Measurements from ENCODE around the gene SEMA3G.

The SEMA3G gene

DNA sequence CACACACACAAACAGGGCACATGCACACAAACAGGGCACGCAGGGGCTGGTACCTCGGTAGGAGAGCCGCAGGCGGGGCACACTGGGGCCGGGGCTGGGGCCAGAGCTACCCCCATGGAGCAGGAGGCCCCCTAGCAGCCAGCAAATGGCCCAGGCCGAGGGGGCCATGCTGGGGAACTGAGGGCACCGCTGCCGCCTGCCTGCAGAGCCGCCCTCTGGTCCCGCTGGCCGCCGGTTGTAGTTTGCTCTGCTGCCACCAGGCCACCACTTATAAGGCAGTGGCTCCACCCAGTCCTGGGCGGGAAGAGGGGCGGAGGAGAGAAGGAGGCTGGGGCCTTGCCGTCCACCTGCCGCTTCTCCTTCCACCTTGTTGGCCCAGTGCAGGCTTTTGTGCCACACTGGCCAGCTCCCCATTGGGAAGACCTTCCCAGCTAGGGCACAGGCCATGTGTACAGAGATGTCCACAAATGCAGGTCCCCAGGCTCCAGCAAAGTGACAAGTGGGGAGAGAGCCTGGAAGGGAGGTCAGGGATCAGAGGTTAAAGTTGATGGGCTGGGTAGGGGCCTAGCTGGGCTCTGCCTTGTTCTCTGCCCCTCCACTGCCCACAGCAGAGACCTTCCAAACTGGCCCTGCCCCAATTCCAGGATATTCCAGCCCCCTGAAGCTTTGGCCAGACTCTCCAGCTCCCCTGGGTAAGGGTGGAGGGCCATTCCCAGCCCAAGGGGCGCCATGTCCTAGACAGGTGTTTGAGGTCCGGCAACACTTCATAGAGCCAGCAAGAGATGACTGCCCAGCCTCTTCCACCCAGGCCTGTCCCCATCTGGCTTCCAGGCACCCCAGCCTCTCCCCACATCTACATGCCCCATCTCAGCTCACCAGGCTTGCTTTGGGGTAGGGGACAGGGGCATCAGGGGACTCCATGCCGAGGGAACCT lies at the start of gene SEMA3G:
TSS of gene SEMA3G (minus strand) at position 244 of the 934 bp plus-strand sequence. CDS start at position 168, 76 bp downstream.
- no peaks in the 10 kb centered on the region for H3K36me3 ChIP-seq (ENCODE audit: control insufficient read depth, insufficient read depth, low read length)
- H3K9ac ChIP-seq (ENCODE audit: low read length) = peak within 1 kb of the TSS; percentile 10
- peaks cover 14% of the 10 kb centered on the region for H3K4me1 ChIP-seq (ENCODE audit: control insufficient read depth, insufficient read depth, low read length)
- peak within 1 kb of the TSS; percentile 48 for H3K4me3 ChIP-seq (ENCODE audit: low read depth, low read length)
- H3K27me3 ChIP-seq (ENCODE audit: control insufficient read depth, insufficient read depth, low read length) = no peaks in the 10 kb centered on the region
- H3K27ac ChIP-seq (ENCODE audit: low read depth, low read length) = no peak within 1 kb of the TSS
- H3K9me3 ChIP-seq (ENCODE audit: control insufficient read depth, insufficient read depth, low read depth, low read length) = no peaks in the 10 kb centered on the region

DNA sequence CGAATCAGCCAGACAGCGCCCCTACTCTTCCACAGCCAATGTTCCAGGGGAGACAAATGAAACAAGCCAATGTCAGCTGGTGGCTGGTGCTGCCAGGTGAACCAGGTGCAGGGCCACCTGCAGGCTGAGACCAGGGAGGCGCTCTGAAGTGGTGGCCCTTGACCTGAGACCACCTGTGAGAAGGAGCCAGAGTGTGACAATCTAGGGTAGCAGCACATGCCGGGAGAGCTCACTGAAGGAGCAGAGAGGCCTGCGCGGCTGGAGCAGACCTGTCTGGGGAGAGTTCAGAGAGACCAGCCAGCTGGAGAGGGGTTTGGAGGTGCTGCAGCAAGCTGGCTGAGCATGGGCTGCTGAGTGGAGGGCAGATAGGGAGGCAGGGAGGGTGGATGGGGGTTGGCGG lies 49.5 kb upstream of the SEMA3G start:
- H3K27ac ChIP-seq (ENCODE audit: low read depth, low read length) = no peak overlapping the region; the same call in 1 of the 2 replicates
- no peaks in the 10 kb centered on the region for H3K4me1 ChIP-seq (ENCODE audit: control insufficient read depth, insufficient read depth, low read length)
- no peaks in the 10 kb centered on the region for H3K9me3 ChIP-seq (ENCODE audit: control insufficient read depth, insufficient read depth, low read depth, low read length)
- no peak overlapping the region for H3K4me3 ChIP-seq (ENCODE audit: low read depth, low read length)
- H3K9ac ChIP-seq (ENCODE audit: low read length) = no peak overlapping the region
- H3K27me3 ChIP-seq (ENCODE audit: control insufficient read depth, insufficient read depth, low read length) = no peaks in the 10 kb centered on the region
- peaks cover 38% of the 10 kb centered on the region for H3K36me3 ChIP-seq (ENCODE audit: control insufficient read depth, insufficient read depth, low read length)

DNA sequence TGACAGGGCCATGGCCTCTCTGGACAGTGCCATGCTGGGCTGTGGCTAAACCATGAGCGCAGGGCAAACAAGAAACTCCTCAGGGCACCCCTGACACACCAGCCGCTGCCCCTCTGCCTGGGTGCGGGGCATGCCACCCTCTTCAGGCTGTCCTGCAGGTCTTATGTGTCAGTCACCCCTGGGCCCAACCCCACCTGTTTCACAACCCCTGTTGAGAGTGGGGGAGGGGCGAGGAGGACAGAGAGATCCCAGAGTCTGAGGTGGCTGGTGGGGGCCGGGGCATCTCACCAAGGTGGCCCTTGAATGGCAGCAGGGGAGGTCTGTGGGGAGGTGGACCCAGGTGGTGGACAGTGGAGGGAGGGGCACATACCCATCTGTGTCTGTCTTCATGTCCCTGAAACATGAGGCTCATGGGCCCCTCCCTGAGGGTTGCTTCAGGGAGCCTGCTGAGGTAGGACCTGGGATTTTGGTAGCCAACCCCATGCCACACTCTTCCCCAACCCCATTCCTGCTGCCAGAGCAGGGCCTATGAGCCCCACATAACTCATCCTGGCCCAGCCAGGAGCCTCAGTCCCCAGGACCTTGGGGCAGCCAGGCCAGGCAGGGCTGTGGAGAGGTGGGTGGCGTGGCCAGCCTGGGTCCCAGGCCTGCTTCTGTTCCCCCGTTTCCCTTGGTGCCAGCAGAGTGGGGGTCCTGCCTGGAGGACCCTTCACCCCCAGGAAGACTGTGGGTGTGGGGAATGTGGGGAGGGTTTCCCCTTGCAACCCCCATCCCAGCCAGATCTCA lies 48.5 kb upstream of the SEMA3G start:
- H3K9ac ChIP-seq (ENCODE audit: low read length) = no peak overlapping the region
- H3K27ac ChIP-seq (ENCODE audit: low read depth, low read length) = no peak overlapping the region

DNA sequence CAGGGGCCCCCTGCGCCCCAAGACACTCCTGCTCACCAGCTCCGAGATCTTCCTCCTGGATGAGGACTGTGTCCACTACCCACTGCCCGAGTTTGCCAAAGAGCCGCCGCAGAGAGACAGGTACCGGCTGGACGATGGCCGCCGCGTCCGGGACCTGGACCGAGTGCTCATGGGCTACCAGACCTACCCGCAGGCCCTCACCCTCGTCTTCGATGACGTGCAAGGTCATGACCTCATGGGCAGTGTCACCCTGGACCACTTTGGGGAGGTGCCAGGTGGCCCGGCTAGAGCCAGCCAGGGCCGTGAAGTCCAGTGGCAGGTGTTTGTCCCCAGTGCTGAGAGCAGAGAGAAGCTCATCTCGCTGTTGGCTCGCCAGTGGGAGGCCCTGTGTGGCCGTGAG lies 47.2 kb upstream of the SEMA3G start:
- Histone ChIP-seq H3K9ac (ENCODE audit: low read length) (no peak overlapping the region), H3K27ac (ENCODE audit: low read depth, low read length) (no peak overlapping the region), H3K9me3 (ENCODE audit: control insufficient read depth, insufficient read depth, low read depth, low read length) (no peaks in the 10 kb centered on the region), H3K36me3 (ENCODE audit: control insufficient read depth, insufficient read depth, low read length) (peaks cover 60% of the 10 kb centered on the region), H3K4me1 (ENCODE audit: control insufficient read depth, insufficient read depth, low read length) (no peaks in the 10 kb centered on the region), H3K27me3 (ENCODE audit: control insufficient read depth, insufficient read depth, low read length) (no peaks in the 10 kb centered on the region), H3K4me3 (ENCODE audit: low read depth, low read length) (no peak overlapping the region)

More for the DNA sequence above, 48.5 kb upstream of the SEMA3G start:
- Histone ChIP-seq H3K4me1 (ENCODE audit: control insufficient read depth, insufficient read depth, low read length) (no peaks in the 10 kb centered on the region), H3K4me3 (ENCODE audit: low read depth, low read length) (no peak overlapping the region), H3K9me3 (ENCODE audit: control insufficient read depth, insufficient read depth, low read depth, low read length) (no peaks in the 10 kb centered on the region), H3K27me3 (ENCODE audit: control insufficient read depth, insufficient read depth, low read length) (no peaks in the 10 kb centered on the region), H3K36me3 (ENCODE audit: control insufficient read depth, insufficient read depth, low read length) (peaks cover 47% of the 10 kb centered on the region)

DNA sequence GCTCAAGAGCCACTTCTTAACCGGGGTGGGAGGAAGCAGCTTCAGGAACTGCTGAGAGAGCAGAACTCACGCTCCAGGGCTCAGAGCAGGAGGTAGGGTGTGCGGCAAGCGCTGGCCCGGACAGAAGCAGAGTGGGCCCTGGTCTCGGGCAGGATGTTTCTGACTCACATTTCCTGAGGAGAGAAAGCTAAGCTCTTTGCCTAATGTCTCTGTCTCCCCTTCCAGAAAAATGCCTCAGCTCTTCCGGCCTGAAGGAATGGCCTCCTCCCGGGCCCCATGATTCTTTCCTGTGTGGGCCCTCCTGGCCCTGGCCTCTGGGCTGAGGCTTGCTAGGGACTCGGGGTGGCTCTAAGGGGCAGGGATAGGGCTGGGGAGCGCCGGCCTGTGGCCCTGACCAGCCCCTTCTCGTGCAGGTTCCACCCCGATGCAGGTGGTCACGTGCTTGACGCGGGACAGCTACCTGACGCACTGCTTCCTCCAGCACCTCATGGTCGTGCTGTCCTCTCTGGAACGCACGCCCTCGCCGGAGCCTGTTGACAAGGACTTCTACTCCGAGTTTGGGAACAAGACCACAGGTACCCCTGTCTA lies 46.1 kb upstream of the SEMA3G start:
- no peak overlapping the region for H3K4me3 ChIP-seq (ENCODE audit: low read depth, low read length)
- no peaks in the 10 kb centered on the region for H3K27me3 ChIP-seq (ENCODE audit: control insufficient read depth, insufficient read depth, low read length)
- no peaks in the 10 kb centered on the region for H3K9me3 ChIP-seq (ENCODE audit: control insufficient read depth, insufficient read depth, low read depth, low read length)
- H3K4me1 ChIP-seq (ENCODE audit: control insufficient read depth, insufficient read depth, low read length) = no peaks in the 10 kb centered on the region
- no peak overlapping the region for H3K9ac ChIP-seq (ENCODE audit: low read length)
- peaks cover 69% of the 10 kb centered on the region for H3K36me3 ChIP-seq (ENCODE audit: control insufficient read depth, insufficient read depth, low read length)
- H3K27ac ChIP-seq (ENCODE audit: low read depth, low read length) = no peak overlapping the region

DNA sequence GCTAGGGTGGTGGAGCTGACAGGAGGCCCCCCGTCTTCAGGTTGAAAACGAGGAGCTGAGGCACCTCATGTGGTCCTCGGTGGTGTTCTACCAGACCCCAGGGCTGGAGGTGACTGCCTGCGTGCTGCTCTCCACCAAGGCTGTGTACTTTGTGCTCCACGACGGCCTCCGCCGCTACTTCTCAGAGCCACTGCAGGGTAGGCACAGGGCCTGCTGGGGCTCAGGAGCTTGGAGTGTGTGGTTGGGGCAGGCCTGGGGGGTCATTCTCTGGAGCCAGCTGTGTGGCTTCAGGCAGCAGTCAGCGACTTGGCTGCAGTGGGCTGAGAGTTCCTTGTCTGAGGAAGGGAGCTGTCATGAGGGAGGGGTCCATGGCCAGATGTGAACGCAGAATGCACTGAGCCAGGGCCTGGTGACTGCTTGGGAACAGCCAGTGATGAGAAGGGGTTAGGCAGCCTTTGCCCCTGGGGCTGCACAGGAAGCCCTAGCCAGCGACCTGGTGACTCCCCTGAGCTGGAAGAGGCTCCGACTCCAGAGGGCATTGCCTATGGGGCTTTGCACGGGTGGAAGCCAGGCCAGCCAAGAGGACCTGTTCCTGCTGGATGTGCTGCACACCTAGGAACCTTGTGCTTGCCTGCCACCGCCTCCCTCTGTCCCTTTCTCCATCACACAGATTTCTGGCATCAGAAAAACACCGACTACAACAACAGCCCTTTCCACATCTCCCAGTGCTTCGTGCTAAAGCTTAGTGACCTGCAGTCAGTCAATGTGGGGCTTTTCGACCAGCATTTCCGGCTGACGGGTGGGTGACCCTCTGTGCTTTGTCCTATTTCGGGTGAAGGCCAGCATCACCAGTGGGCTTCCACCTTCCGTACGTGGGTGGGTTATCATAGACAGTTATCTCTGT lies 45.4 kb upstream of the SEMA3G start:
- Histone ChIP-seq H3K36me3 (ENCODE audit: control insufficient read depth, insufficient read depth, low read length) (peaks cover 77% of the 10 kb centered on the region), H3K9me3 (ENCODE audit: control insufficient read depth, insufficient read depth, low read depth, low read length) (no peaks in the 10 kb centered on the region), H3K9ac (ENCODE audit: low read length) (no peak overlapping the region), H3K4me3 (ENCODE audit: low read depth, low read length) (no peak overlapping the region), H3K27me3 (ENCODE audit: control insufficient read depth, insufficient read depth, low read length) (no peaks in the 10 kb centered on the region), H3K27ac (ENCODE audit: low read depth, low read length) (no peak overlapping the region), H3K4me1 (ENCODE audit: control insufficient read depth, insufficient read depth, low read length) (no peaks in the 10 kb centered on the region)

DNA sequence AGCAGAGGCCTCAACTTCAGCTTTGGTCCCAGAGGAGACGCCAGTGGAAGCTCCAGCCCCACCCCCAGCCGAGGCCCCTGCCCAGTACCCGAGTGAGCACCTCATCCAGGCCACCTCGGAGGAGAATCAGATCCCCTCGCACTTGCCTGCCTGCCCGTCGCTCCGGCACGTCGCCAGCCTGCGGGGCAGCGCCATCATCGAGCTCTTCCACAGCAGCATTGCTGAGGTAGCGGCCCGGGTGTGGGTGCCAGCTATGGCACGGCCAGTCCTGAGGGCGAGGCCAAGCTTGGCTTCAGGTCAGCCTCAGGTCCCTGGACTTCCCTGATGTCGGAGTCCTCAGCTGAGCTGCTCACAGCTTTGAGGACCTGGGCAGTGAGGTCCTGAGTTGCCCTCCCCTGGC lies 44.5 kb upstream of the SEMA3G start:
- peaks cover 85% of the 10 kb centered on the region for H3K36me3 ChIP-seq (ENCODE audit: control insufficient read depth, insufficient read depth, low read length)
- no peaks in the 10 kb centered on the region for H3K27me3 ChIP-seq (ENCODE audit: control insufficient read depth, insufficient read depth, low read length)
- H3K4me1 ChIP-seq (ENCODE audit: control insufficient read depth, insufficient read depth, low read length) = no peaks in the 10 kb centered on the region
- no peak overlapping the region for H3K27ac ChIP-seq (ENCODE audit: low read depth, low read length)
- H3K4me3 ChIP-seq (ENCODE audit: low read depth, low read length) = no peak overlapping the region
- H3K9ac ChIP-seq (ENCODE audit: low read length) = no peak overlapping the region
- H3K9me3 ChIP-seq (ENCODE audit: control insufficient read depth, insufficient read depth, low read depth, low read length) = no peaks in the 10 kb centered on the region

DNA sequence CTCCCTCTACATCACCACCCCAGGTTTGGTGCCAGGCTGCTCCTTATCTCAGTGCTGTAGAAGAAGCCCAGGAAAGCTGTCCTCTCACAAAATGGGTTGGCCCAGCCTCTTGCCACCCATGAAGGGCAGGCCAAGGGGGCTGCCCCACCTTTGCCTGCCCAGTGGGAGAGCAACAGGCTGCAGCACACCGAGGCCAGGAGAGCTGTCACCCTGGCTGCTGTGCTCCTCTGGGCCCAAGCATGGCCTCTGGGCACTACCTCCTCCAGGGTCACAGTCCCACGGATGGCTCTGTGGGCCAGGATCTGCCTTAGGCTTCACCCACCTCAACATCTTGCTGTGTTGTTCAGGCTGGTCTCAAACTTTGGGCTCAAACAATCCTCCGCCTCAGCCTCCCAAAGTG lies 43.8 kb upstream of the SEMA3G start:
- no peak overlapping the region for H3K4me3 ChIP-seq (ENCODE audit: low read depth, low read length)
- no peaks in the 10 kb centered on the region for H3K4me1 ChIP-seq (ENCODE audit: control insufficient read depth, insufficient read depth, low read length)
- no peaks in the 10 kb centered on the region for H3K9me3 ChIP-seq (ENCODE audit: control insufficient read depth, insufficient read depth, low read depth, low read length)
- H3K9ac ChIP-seq (ENCODE audit: low read length) = no peak overlapping the region
- no peaks in the 10 kb centered on the region for H3K27me3 ChIP-seq (ENCODE audit: control insufficient read depth, insufficient read depth, low read length)
- no peak overlapping the region for H3K27ac ChIP-seq (ENCODE audit: low read depth, low read length)
- peaks cover 88% of the 10 kb centered on the region for H3K36me3 ChIP-seq (ENCODE audit: control insufficient read depth, insufficient read depth, low read length)

DNA sequence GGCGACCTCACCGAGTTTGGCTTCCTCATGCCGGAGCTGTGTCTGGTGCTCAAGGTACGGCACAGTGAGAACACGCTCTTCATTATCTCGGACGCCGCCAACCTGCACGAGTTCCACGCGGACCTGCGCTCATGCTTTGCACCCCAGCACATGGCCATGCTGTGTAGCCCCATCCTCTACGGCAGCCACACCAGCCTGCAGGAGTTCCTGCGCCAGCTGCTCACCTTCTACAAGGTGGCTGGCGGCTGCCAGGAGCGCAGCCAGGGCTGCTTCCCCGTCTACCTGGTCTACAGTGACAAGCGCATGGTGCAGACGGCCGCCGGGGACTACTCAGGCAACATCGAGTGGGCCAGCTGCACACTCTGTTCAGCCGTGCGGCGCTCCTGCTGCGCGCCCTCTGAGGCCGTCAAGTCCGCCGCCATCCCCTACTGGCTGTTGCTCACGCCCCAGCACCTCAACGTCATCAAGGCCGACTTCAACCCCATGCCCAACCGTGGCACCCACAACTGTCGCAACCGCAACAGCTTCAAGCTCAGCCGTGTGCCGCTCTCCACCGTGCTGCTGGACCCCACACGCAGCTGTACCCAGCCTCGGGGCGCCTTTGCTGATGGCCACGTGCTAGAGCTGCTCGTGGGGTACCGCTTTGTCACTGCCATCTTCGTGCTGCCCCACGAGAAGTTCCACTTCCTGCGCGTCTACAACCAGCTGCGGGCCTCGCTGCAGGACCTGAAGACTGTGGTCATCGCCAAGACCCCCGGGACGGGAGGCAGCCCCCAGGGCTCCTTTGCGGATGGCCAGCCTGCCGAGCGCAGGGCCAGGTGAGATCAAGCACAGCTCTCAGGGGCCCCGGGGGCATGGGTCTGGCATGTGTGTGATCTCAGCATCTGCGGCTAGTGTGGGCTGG lies 43.1 kb upstream of the SEMA3G start:
- Histone ChIP-seq H3K9ac (ENCODE audit: low read length) (no peak overlapping the region), H3K4me3 (ENCODE audit: low read depth, low read length) (no peak overlapping the region), H3K27me3 (ENCODE audit: control insufficient read depth, insufficient read depth, low read length) (no peaks in the 10 kb centered on the region), H3K4me1 (ENCODE audit: control insufficient read depth, insufficient read depth, low read length) (no peaks in the 10 kb centered on the region), H3K9me3 (ENCODE audit: control insufficient read depth, insufficient read depth, low read depth, low read length) (no peaks in the 10 kb centered on the region), H3K27ac (ENCODE audit: low read depth, low read length) (no peak overlapping the region), H3K36me3 (ENCODE audit: control insufficient read depth, insufficient read depth, low read length) (peaks cover 92% of the 10 kb centered on the region)
